ENCODE measurements around the gene ATP8A1. TPM values are rescaled to one million over a fixed set of nuclear protein-coding genes. Genes with fewer than 3 reads are reported as not detected.
"Not testable (repeated sequence)": the region's sequence is repeated elsewhere in the genome, so short reads cannot be mapped to it uniquely, and the experiment has no call there.

Gene ATP8A1
- polyA plus RNA-seq, 1 experiment, result 0.20 TPM

DNA sequence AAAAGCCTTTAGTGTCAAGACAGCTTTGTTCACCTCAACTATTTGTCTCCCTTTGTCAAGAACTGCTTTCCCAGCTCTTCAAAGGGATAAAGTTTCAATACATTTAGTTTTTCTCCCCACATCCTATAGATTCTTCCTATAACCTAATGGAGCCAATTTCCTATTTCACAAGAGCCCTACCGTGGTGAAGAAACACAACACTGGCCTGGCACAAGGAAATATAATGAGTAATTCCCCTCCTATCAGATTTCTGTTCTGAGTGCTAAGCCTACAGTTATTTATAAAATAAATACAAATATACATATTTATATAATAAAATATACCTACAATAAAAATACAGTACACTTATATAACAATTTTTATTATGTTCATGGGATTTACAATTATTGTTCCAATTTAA is 169.7 kb downstream of the ATP8A1 start:
- peaks cover 2% of the 10 kb centered on the region for H3K27me3 ChIP-seq (ENCODE audit: control insufficient read depth, insufficient read depth, low read length)
- no peak overlapping the region for H3K4me3 ChIP-seq (ENCODE audit: low read depth, low read length)
- no peak for DNase-seq (ENCODE audit: low read depth, low spot score)
- POLR2A ChIA-PET, result no interaction called here
- TF ChIP-seq CTCF (IDR thresholded peaks at IDR 0.05; ENCODE audit: low read depth, low read length), result no peak
- H3K9me3 ChIP-seq (ENCODE audit: control insufficient read depth, insufficient read depth, low read length), result no peaks in the 10 kb centered on the region
- CTCF ChIA-PET, result no interaction called here
- no peak overlapping the region for H3K27ac ChIP-seq (ENCODE audit: low read depth, low read length)

- H3K9me3 ChIP-seq (ENCODE audit: control insufficient read depth, insufficient read depth, low read length); POLR2A ChIA-PET; DNase-seq (ENCODE audit: low read depth, low spot score); H3K27me3 ChIP-seq (ENCODE audit: control insufficient read depth, insufficient read depth, low read length); H3K4me3 ChIP-seq (ENCODE audit: low read depth, low read length); H3K27ac ChIP-seq (ENCODE audit: low read depth, low read length); CTCF ChIA-PET: not testable (repeated sequence)
Observed at GRCh38 chr4:42486156-42486555, 170.7 kb downstream of the ATP8A1 start.

GRCh38 chr4:42484630-42485029 is 172.3 kb downstream of the ATP8A1 start:
- Histone ChIP-seq H3K27me3 (ENCODE audit: control insufficient read depth, insufficient read depth, low read length) (peaks cover 2% of the 10 kb centered on the region), H3K27ac (ENCODE audit: low read depth, low read length) (no peak overlapping the region), H3K4me3 (ENCODE audit: low read depth, low read length) (no peak overlapping the region), H3K9me3 (ENCODE audit: control insufficient read depth, insufficient read depth, low read length) (no peaks in the 10 kb centered on the region)
- no peak for DNase-seq (ENCODE audit: low read depth, low spot score)
- POLR2A ChIA-PET, result no interaction called here
- no peak for TF ChIP-seq CTCF (IDR thresholded peaks at IDR 0.05; ENCODE audit: low read depth, low read length)
- CTCF ChIA-PET, result interaction anchor here (1.0 kb wide), 1 partner anchor 35 kb away, joined by 3 read pairs; no protein-coding TSS in a partner anchor

DNA sequence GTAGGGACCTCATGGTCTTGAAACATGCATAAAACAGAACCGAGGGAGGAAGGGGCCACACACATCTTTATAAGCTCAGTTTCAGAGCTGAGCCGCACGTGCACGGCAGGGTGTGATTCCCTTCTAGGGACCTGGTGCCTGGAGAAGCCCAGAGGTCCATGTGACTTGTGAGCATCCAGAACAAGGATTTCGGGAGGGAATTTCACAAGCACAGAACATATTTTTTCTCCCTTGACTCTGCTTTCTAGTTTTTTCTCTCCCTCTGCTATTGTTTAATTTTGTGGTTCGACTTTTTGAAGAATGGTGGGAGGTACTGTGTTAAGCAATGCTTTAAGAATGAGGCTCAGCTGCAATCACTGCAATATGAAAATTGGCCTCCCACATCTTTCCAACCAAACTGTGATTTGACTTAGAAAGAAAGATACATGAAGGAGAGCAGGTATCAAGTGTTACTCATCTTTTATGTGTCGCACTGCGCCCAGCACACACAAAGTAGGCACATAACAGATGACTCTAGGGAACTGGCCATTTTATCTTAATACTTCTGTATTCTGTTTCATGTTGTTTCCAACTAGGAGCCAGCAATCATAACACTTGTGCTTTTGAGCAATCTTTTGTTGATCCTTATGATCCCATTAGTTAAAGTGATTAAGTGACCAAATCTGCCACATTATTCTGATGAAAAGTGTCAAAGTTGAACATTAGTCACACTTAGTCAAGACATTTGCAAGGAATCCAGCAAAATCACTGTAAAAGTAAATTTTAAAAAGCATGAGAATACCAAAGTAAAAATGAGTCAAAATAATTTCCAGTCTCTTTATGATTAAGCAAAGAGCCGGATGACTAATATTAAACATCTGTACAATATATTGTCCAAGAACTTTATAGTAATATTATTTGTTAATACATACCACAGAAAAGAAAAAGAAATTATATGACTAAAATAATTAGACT is 173.2 kb downstream of the ATP8A1 start:
- H3K27ac ChIP-seq (ENCODE audit: low read depth, low read length), result no peak overlapping the region
- ChIA-PET POLR2A (no interaction called here), CTCF (interaction anchor here (1.0 kb wide), 1 partner anchor 36 kb away, joined by 3 read pairs; no protein-coding TSS in a partner anchor)
- no peak for DNase-seq (ENCODE audit: low read depth, low spot score)
- no peaks in the 10 kb centered on the region for H3K9me3 ChIP-seq (ENCODE audit: control insufficient read depth, insufficient read depth, low read length)
- TF ChIP-seq CTCF (IDR thresholded peaks at IDR 0.05; ENCODE audit: low read depth, low read length), result no peak
- H3K4me3 ChIP-seq (ENCODE audit: low read depth, low read length), result no peak overlapping the region
- peaks cover 2% of the 10 kb centered on the region for H3K27me3 ChIP-seq (ENCODE audit: control insufficient read depth, insufficient read depth, low read length)

DNA sequence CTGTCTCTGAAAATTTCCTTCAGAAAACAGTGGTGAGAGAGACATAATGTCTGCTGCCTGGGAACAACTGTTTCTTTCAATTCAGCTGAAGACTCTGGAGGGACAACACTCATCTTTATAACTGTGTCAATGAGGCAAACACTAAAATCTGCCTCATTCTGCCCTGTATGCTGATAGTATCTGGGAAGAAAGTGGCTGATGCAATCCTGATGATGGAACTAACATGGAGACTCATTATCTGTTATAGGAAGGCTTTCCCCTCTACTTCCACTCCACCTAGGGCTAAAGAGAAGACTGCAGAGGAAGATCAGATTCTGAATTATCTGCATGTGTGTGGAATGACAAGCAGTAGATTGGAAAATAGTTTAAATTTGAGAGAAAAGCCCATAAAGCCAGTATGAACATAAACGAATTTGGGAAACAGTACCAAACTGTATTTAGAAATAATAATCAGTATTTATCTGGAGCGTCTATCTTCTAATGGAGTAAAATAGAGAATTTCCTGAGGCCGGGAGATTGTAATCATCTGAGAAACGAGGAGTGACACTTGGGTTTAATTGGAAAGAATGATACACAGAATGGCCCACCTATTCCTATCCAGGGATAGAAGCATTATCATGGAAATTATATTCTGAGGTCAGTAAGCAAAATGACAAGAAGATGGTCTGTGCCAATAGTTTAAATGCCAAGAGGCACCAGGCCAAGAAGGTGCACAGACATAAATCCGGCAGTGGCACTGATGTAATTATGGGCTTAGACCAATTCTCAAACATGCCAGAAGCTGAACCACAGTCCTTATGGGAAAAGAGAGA is 174.2 kb downstream of the ATP8A1 start:
- TF ChIP-seq CTCF (IDR thresholded peaks at IDR 0.05; ENCODE audit: low read depth, low read length), result no peak
- H3K27ac ChIP-seq (ENCODE audit: low read depth, low read length), result no peak overlapping the region
- DNase-seq (ENCODE audit: low read depth, low spot score), result no peak
- H3K27me3 ChIP-seq (ENCODE audit: control insufficient read depth, insufficient read depth, low read length), result no peaks in the 10 kb centered on the region
- H3K4me3 ChIP-seq (ENCODE audit: low read depth, low read length), result no peak overlapping the region
- POLR2A ChIA-PET, result no interaction called here
- H3K9me3 ChIP-seq (ENCODE audit: control insufficient read depth, insufficient read depth, low read length), result no peaks in the 10 kb centered on the region
- CTCF ChIA-PET, result no interaction called here

Measured in AG04450 (cell line).